COR-L47 (cell line): ENCODE measurements around the gene KCNC2.

Experiments used
- DNase-seq: peaks from one replicate; lab custom pipeline; 2025; lab: John Stamatoyannopoulos, UW

KCNC2 gene

DNA sequence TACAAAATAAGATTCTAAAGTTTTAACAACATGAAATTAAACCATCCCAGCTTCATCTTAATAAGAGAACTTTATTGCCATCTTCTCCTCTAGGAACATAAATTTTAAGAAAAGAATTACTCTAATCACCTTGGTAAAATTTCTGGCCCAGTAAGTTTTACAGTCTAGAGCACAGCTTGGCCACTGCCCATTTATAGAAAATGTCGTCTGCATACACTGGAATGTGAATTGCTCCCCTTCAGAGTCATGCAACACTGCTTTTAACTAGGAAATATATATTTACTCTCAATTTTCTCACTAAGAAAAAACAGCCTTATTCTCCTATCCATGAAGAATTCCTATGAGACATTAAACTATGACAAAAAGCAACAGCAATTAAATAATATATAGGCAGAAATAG lies 48.2 kb downstream of the KCNC2 start:
- no peak for DNase-seq

DNA sequence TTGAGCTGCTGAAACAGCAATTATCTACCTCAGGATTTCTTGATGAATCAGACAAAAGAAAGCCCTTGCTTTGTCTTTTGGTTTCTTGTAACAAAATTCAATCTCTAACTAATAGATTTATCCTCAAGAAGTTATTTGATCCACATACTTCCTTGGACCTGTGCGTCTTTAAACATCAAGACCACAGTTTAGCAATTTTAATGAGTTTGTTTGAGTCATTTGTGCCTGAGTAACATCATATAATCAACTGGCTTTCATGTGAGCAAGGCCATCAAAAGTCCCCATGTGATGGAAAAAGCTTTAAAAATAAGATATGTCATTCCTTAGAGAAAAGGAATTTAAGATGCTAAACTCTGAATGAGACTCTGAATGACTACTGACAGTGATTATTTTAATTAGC lies 52.3 kb downstream of the KCNC2 start:
- DNase-seq, result no peak

DNA sequence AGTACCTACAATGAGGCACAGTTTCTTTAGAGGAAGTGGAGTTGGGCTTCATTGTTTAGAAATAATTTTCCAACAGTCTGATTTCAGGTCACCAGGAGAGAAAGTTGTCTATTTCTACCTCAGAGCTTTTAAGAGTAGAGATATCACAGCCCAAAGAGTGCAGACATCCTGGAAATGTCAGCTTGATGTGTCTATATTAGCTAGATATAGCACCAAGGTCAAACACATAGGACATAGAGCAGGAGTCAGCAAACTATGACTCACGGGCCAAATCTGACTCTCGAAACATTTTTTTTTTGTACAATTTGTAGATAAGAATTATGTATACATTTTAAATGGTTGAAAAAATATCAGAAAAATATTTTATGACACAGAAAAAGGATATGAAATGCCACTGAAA lies 53.7 kb downstream of the KCNC2 start:
- DNase-seq, result no peak

DNA sequence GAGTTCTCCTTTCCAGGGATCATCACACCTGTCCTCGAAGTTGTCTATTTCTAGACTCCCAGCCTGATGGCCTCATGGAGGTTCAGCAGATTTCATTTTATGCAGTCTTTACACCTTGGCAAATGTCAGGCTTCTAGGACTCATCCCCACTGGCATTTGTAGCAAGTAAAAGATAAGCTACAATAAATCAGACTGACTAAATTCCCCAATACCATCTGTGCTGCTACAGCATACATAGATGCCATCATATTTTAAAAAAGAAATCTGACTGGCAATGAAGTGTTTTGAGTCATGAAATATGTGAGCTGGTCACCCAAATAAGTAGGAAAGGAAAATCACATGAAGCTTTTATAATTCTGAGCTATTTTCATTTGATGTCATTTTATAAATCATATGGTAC lies 55.3 kb downstream of the KCNC2 start:
- no peak for DNase-seq

DNA sequence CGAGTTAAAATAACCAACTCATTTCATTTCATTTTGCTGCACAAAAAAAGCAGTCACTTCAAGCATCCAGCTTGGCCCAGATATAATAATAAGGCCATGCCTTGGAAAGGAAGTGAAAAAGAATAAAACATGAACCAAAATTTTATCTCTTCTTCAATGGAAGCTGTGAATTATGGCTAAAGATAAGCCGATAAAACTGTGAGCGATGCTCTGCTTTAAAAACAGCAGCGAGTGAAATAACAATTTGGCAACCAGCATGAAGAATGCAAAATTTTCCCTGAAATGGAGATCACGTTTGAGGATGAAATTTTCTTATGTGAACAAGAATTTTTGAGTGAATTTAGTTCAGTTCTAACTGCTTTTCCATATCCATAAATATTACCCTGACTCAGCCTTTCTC lies 70.4 kb downstream of the KCNC2 start:
- DNase-seq, result no peak

DNA sequence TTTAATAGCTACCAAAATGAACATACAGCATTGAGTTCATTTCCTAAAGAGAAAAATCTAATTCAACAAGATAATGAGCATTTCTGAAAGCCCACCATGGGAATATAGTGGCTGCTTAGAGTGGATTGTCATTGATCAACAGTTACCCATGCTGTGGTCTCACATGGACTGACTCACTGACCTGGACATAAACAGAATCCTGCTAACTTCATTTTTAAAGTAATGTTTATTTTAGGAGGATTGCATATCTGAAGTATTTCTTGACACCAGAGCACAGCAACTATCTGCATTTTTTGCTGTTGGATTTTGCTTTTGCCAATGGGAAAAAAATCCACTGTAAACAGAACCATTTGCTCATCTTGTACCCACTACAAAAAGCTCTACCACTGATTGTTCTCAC lies 71.7 kb downstream of the KCNC2 start:
- DNase-seq, result no peak

DNA sequence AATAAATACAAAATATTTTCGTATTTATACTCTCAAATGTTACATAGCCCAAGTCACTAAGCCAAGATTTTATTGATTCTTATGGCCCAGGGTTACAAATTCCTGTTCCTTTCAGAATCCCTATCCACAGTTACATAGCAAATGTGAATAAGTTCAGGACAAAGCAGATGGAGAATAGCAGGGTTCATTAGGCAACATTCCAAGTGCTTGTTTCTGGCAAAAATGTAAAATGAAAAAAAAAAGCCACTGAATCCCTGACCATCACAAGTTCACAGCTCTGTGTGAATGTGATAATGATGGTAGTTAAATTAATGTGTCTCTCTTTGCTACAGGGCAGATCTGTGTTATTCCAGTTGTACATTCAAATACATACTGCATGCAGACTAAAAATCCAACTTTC lies 74.6 kb downstream of the KCNC2 start:
- no peak for DNase-seq

DNA sequence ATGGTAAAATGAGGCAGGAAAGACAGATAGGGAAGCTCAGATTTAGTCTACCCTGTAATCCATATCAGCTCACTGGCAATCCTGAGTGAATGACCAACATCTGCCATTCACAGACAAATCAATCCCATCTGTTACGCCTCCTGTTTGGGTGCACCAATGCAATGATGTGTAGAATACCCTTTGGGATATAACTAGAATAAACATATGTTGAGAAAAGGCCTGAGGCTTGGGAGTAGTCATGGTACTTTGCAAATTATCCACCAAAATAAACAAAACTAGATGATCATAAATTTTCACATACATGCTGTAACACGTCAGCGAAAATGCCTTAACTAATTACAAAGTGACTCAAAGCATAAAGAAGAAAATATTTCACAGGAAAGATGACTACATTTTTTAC lies 78.8 kb downstream of the KCNC2 start:
- no peak for DNase-seq

DNA sequence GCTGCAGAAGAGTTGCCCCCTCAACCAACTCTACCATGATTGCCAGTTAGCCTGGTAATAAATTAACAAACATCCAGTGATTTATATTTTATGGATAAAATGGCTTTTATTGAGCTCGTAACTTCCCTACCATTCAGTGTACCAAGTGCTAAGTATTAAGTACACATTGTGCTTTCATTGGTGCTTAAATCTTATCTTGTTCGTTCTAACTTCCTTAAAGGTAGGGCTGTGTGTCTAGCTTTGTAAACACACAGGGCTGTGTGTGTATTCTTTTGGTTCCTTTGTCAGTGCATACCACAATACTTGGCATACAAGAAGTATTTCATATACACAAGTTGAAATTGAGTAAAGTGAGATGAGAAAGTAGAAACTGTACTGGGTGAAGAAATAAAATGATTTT lies 80.4 kb downstream of the KCNC2 start:
- no peak for DNase-seq

DNA sequence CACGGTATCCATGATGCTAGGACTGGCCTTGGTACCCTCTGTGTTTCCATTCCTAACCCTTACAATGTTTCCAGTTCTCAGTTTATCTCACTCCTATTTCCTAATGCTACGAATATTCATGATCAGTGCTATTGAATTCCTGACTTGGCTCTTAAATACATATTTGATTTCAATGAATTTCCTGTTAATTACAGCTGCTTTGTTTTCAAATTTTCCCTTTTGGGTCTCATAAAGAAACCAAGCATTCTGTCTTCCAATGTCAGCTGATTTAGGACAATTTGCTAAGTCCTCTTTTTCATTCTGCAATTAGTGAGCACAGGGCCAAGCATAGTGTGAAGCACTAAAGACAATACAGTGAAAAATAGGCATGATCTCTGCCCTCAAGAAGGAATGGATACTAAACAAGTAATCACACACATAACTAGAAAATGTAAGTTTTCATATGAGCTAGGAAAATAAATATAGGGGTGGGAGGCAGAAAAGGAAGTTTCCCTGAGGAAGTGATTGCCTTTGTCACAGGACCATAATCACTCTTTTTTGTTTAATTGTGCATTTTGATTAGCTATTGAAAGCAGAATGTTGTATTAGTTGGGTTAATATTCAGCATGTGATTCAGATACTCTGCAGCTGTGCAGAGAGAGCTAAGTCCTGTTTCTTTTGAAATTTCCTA lies 88.5 kb downstream of the KCNC2 start:
- DNase-seq, result no peak

DNA sequence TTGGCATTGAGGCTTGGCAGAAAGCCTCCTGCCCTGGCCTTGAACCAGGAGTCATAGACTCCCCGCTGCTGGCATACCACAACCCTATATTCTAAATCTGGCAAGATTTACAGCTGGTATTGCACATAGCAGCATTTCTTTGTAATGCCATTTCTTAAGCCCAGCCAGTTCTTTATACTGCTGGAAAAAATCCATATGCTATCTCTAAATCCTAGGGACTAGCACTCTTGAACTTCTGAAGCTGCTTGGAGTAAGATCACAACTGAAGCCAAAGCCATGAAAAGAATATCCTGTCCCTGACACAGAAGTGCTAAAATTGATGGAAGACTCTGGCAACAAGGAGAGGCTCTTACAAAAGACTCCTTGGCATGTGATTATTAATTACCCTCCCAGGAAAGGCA lies 89.3 kb downstream of the KCNC2 start:
- no peak for DNase-seq

DNA sequence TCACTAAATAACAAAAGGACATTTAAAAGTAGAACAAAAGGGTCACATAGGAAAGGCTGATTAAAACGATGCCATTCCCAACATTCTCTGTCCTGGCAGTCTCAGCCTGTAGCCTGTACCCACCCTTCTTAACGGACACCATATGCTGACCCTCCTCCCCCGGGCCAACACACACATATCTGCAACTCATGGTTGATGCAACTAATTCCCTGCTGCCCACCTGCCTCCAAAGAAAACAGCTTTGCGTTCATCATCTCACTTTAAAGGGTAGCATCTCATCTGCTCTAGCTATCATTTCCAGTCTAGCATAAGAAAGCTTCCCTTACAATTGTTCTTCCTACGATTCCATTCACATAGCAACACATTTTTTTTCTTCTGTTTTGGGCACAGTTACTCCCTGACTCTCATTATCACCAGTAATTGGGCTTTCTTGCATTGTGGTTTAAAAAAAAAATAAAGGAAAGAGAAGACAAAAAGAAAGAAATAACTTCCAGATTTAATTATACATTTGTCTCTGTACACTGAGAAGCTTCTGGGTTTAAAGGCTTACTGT lies 92.9 kb downstream of the KCNC2 start:
- DNase-seq, result no peak

DNA sequence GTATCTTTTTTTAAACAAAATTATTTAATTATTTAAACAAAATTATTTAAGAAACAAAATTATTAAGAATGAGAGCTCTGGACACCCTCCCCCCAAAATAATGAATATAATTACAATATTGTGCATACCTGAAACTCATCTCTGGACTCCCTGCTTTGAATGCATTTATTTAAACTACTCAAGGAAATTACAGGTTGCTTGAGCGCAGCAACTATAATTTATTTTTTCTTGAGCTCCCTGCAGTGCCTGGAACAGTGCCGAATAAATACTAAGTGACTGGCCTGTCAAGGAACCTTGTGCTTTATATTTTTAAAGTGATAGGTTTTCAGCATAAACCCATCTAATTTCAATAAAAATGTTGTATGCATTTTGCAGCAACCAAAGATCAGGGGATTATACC lies 93.9 kb downstream of the KCNC2 start:
- no peak for DNase-seq

DNA sequence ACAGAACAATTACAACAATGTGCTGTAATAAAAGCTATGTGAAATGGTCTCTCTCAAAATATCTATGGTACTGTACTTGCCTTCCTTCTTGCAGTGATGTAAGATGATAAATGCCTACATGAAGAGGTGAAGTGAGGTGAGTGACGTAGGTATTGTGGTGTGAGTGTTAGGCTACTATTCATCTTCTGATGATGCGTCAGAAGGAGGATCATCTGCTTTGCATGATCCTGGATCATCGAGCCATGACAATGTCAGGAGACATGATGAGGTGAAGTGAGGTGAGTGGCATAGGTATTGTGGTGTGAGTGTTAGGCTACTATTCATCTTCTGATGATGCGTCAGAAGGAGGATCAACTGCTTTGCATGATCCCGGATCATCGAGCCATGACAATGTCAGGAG lies 105.8 kb downstream of the KCNC2 start:
- DNase-seq, result no peak

DNA sequence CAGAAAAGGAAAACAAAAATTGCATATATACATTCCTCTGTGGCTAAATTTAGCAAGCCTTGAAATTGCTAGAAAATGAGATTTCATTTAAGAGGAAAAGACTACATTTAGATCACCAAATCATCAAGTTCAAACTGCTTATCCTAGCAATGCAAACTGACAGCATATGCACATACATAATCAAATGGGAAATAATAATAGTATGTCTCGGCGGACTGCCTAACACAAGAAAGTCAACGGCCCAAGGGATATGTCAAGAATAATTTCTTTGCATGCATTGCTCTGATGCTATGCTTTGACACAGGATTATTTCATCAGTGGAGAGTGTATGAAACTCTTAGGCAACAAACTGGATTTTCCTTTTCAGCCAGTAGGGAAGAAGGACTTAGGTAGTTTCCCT lies 107.9 kb downstream of the KCNC2 start:
- no peak for DNase-seq

DNA sequence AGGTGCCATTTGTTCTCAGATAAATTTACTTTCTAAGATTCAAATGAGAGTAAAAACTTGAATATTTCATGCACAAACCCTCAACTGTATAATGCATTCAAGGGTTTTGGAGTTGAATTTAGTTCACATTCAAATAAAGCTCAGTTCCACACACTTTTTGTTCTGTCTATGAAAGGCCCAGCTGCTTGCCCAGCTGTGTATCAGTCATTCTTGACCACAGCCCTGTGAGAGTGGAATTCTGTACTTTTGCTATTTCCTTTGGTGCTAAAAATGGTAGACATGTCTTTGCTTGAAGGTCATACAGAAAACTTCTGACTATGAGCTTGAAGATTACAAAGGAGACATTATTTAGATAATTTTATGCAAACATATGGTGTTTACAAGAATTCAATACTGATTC lies 110.4 kb downstream of the KCNC2 start:
- no peak for DNase-seq

DNA sequence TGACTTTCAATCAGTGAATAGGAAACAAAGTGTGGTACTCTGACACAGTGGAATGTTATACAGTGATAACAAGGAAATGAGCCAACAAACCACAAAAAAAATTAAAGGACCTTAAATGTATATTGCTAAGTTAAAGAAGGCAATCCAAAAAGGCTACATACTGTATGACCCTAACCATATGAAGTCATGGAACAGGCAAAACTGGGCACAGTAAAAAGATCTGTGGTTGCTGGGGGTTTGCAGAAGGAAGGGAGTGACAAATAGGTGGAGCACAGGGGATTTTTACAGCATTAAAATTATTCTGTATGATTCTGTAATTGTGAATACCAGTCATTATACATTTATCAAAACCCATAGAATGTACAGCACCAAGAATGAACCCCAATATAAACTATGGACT lies 112.6 kb downstream of the KCNC2 start:
- DNase-seq, result no peak

DNA sequence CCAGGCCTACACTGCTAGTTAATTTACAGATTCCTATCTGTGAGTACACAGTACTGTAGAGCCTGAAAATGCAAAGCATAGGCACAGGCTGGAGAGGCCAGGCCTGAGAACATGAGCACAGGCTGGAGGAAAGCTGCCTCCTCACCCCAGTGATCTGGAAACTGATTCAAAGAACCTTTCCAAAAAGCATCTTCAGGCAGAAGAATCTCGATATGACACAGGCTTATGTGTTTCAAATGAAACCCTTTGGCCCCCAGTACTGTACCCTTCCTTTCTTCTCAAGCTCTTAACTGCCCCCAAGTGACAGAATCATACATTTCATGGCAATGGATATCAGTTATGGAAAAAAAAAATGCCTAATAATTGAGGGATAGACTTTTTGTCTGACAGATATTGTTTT lies 122.0 kb downstream of the KCNC2 start:
- no peak for DNase-seq

DNA sequence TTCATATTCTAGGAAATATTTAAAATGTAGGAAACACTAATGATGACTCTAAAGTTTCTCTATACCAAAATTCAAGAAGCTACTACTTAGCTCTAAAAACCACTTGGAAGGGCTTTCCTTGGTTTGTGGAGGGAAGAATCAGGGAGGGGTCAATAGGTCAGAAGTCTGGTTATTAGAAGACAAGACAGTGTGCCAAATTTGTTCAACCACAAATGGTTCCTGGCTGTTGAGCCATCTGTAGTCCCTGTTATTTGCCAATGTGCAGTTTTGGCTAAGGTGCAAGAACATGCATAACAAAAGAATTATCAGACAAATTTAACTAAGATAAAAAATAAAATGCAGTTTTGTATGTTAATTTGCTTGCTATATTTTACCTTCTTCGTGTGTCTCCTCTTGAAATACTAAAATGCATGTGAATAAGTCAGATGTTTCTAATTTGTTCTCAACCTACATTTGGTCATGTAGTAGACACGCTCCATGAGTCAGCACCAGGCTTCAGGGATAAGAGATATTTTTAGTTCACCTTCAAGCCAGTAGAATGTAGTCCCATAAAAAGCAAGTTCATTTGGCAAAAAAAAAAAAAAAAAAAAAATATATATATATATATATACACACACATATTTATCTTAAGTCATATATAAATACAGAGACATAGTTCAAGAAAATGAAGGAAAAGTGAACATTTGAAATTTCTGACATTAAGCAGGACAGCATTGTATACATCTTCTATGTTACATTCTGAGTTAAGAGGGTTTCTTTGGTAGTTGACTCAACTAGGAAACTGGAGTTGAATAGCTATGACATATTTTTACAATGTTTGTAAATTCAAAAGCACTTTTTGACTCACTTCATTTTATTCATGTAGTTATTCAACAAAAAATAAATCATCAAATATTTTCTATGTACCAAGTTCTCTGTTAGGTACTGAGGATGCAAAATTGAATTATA lies 123.3 kb downstream of the KCNC2 start:
- no peak for DNase-seq

DNA sequence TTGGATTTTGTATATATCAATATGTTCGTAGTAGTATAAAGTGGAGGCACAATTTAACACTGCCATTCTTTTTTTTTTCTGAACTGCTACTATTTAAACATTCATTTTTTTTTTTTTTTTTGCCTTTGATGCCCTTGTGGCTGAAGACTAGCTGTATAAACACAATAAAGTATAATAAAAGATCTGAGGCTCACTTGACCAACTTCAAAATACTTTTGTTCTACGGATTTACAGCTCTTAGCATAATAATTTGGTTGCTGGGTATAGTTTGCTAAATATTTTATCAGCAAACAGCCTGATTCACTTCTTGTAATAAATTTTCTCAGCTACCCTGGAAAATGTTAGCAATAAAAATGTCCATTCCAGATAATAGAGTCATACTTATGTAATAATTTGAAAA lies 128.3 kb downstream of the KCNC2 start:
- no peak for DNase-seq

DNA sequence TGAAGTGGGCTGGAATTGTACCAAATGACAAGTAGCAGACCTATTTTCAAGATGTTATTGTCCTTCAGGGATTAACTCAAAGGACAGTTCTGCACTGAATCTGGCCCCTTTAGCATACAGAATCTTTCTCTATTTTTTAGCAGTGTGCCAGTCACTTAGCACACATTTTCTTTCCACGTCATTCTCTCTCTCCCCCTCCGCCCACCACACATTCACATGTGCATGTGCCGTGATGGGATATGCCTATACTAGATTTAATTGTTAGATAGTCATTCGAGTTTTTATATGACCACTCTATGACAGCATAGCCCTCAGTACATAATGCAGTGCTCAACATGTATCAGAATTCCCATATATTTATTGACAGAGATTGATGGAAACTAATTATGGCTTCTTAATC lies 129.1 kb downstream of the KCNC2 start:
- DNase-seq, result no peak

DNA sequence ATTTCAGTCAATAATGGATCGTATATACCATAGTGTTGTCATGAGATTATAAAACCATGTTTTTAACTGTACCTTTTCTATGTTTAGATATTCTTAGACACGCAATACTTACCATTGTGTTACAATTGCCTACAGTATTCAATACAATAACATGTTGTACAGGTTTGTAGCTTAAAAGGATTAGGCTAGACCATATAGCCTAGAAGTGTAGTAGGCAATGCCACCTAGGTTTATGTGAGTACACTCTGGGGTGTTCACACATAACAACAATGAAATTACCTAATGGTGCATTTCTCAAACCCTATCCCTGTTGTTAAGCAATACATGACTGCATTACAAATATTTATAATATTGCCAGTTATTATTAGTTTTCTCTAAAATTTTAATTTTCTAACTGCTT lies 144.2 kb downstream of the KCNC2 start:
- no peak for DNase-seq

DNA sequence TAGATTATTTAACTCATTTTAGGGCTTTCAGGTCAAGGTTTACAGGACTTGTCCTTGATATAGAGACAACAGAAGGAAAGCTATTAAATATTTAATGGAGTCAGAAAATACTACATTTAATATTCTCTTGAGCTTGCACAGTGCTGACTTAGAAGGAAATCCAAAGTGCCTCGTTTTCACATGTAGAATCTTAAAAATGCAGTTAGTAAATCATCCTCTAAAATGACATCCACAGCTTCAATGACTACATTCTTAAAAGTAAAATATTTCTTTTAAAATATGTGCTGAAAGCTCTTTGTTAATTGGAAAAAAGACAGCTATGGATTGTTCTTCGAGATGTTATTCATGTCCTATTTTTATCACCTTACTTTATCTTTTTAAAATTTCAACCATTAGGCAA lies 146.9 kb downstream of the KCNC2 start:
- no peak for DNase-seq
